ENCODE measurements around the gene GRID2.

GRCh38 chr4:92599044-92599443 lies 295.3 kb downstream of the GRID2 start:
- TF ChIP-seq CTCF (IDR thresholded peaks at IDR 0.05) (no peak), POLR2AphosphoS5 (IDR thresholded peaks at IDR 0.05; ENCODE audit: insufficient read depth in 1 of 2, low read depth in 1 of 2) (peak in 1 of 2 donors; percentile 72), POLR2A (IDR thresholded peaks at IDR 0.05) (no peak)
